IPS-NIHi7 (cell line): ENCODE results near the gene PURA.
A peak's percentile ranks its signal among the peaks of the same experiment; 100 is the strongest.

ENCODE experiments used
- DNase-seq: peaks from one replicate; pipeline ENCODE4 v3.0.0; 2012; ENCODE audit warnings: mixed read lengths; ENCODE audit errors: extremely low spot score

The PURA gene

DNA sequence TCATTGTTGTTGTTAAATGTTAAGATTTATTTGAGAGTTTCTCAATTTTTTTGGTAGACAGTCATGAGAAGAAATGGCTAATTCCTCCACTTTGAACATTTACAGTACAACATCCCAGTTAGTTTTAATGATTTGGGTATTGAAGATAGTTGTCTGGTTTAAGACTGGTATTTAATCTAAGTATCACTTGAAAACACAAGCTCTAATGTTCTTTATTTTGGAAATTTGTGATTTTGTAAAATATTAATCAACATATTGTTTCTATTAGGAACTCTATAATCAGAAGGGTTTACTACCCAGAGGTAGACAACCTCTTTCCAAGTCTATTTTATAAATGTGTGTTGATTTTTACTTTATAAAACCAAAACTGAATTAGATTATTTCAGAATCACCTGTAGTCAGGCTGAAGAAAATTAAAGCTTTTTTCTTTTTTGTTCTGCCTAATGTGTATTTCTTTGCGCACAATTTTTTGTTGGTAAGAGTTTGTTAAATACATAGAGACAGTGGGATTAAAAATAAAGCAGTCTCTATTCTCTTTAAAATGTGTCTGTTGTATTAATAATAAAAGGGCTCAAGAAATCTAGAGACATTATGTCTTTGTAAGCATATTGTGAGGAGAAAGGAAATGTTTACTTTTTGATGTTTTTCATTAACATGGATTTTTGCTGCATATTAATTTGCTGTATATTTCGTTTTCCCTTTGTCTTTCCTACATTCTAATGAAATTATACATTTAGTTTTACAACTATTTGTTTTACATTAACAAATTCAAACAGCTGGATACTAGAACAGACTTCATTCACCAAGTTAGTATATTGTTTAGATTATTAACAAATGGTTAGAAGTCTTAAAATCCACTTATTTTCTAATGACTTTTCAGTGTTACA, 3.9 kb upstream of the PURA start:
- no peak for DNase-seq

DNA sequence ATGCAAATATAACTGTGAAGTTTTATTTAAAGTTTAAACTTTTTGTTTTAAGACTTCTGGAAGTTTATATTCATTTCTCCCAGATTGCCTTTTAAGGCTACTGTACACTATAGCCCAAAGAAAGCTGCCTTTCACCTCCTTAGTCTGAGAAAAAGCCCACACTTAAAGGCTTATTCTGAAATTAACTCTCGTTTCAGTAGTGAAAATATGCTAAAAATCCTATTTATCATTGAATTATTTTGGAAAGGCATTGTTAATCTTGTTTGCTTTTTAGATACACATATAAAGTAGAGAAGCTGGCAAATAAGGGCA, 3.3 kb upstream of the PURA start:
- no peak for DNase-seq

DNA sequence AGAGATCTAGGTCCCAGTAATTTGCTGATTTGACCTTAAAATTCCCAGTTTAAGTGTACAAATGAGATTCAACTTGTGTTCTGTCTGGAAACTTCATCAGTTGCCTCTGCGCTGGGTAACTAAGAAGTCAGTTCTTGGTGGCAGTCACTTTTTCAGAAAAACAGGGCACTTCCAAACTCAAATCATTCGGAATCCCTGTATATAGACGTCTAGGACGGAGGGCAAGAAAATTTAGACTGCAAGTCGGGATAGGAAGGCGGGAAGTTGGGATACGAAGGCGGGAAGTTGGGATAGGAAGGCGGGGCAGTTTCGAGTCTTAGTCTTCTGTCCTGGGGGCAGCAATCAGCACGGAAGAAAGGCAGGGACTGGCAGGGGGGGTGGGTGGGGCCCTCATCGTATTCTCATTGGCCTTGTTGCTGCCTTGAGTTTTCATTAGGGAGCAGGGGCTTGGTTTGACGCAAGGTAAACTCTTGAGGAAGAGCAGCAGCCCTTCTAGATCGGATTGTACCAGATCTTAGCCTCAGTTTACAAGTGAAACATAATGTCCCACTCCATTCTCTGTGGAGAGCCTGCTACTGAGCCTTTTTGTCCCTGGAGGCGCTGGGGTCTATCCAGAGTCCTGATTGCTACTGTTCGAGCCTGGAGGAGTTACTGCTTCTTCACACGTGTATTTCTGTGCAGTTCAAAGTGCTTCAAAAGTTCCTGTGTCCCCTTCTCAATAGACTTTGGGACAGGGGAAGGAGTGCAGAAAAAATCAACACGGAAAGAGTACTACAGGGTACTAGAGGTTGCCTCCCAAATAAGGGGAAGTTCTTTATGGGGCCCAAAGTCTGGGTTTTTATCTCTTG, 2.7 kb upstream of the PURA start:
- peak; percentile 21 for DNase-seq

DNA sequence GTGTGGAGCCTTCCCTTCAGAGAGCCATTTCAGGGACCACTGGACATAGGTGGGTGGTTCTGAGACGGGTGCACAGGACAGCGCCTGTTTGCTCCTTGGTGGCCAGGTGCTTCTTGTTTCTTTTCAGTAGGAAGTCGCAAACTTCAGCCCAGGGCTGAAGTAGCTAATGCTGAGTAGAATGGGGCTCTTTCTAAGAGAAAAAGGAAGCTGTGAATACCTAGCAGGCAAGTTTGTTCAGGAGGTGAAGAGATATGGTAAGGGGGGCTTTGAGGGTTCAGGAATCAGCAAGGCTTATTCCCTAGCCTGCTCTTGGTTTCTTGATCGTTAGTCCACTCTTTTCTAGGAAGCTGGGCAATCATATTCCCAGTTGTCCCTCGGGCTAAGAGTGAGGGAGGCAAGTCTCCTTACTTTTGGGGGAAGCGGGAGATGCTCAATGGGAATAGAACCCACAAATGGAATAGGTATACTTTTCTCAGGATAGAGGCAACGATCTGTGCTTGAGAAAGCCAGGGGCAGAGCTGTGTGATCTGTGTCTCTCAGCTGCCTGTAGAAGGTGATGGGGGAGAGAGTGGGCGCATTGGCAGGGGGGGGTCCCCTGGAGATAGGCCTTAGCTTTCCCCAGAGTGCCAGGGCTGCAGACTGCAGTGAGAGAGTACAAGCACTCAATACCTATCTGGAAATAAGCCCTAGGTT, 1.9 kb upstream of the PURA start:
- no peak for DNase-seq

DNA sequence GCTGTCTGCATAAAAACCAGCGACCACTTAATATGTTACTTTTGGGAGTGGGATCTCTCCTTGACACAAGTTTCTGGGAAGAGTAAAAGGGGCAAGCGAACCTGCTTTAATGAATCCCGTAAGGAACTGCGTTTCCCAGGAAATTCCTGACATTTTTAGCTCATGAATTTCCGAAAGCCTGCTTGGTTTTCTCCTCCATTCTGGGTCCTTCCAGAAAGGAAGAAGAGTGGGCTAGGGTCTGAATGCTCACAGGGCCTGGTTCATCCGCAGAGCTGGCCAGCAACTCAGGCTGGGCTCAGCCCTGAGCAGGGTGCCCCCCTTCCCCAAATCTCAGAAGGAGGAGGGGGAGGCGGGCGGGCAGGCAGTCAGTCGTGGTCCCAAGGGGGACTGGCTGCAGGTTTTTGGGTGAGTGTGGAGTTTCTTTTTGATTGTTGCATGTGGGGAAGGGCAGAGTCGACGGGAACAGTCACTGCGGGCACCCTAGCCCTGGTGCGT, 1.2 kb upstream of the PURA start:
- DNase-seq: peak; percentile 24

DNA sequence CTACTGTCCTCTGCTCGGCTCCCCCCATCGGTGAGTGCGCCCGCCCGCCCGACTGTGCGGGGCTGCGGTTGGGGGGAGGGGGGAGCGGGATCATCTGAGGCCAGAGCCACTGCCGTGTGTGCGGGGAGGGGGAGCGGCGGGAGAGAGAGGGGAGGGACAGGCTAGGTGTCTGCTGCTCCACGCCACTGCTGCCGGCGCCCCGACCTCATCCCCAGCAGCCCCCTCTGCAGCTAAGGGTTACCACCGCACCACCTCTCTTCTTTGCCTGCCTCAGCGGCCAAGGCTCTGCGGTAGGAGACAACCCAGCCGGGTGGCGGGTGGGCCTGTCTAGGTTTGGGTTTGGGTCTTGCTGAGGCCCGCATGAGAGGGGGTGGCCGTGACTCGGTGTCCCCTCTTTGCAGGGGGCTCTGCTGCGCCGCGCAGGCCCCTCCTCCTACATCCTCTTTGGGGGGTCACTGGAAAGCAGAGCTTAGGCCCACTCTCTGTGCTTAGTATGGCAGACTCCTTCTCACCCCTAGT, 670 bp upstream of the PURA start:
- DNase-seq: peak; percentile 35

DNA sequence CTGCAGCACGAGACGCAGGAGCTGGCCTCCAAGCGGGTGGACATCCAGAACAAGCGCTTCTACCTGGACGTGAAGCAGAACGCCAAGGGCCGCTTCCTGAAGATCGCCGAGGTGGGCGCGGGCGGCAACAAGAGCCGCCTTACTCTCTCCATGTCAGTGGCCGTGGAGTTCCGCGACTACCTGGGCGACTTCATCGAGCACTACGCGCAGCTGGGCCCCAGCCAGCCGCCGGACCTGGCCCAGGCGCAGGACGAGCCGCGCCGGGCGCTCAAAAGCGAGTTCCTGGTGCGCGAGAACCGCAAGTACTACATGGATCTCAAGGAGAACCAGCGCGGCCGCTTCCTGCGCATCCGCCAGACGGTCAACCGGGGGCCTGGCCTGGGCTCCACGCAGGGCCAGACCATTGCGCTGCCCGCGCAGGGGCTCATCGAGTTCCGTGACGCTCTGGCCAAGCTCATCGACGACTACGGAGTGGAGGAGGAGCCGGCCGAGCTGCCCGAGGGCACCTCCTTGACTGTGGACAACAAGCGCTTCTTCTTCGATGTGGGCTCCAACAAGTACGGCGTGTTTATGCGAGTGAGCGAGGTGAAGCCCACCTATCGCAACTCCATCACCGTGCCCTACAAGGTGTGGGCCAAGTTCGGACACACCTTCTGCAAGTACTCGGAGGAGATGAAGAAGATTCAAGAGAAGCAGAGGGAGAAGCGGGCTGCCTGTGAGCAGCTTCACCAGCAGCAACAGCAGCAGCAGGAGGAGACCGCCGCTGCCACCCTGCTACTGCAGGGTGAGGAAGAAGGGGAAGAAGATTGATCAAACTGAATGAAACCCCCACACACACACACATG, 654 bp downstream of the PURA start:
- DNase-seq: peak; percentile 23

DNA sequence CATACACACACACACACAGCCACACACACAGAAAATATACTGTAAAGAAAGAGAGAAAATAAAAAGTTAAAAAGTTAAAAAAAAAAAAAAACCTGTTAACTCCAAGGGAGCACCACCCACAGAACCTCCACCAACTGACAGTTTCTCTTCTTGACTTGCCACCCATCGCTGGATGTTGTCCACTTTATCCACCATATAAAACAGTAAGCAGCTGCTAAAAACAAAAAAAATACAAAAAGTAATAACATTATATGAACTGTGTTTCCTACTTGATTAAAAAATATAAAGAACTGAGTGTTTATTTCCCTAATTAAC, 1.2 kb downstream of the PURA start:
- no peak for DNase-seq

DNA sequence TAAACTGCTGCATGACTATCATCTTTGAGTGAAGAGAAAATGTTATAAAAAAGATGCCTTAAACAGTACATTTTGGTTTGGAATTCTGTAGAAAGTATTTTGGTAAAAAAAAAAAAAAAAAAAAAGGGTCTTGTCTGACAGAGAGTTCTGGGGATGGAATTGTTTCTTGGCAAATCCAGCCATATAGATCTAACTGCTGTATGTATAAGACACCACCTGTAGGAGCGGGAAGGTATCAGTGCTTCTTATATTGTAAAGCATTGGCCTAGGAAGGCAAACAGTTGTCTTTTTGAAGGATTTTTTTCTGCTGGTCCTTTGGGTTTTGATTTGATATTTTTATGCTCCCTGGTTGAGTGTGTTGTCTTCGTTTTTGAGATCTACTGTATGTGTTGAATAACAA, 2.8 kb downstream of the PURA start:
- no peak for DNase-seq

DNA sequence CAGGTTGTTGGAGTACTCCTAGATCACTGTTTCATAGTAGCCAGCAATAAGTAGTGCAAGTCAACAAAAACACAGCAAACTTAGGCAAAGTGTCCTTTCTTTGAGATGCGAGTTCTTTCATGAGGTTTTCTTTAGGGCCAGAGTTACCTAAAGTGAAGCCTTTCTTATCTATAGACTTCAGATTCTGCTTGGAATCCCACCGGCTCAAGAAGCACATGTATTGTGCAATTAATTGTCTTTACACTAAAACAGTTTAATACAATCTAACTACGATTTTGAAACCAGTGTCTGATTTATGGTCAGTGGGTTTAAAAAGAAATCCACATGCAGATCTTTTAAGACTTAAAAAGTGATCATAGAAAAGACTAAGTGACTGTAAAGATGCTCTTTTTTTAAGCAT, 3.6 kb downstream of the PURA start:
- DNase-seq: no peak

DNA sequence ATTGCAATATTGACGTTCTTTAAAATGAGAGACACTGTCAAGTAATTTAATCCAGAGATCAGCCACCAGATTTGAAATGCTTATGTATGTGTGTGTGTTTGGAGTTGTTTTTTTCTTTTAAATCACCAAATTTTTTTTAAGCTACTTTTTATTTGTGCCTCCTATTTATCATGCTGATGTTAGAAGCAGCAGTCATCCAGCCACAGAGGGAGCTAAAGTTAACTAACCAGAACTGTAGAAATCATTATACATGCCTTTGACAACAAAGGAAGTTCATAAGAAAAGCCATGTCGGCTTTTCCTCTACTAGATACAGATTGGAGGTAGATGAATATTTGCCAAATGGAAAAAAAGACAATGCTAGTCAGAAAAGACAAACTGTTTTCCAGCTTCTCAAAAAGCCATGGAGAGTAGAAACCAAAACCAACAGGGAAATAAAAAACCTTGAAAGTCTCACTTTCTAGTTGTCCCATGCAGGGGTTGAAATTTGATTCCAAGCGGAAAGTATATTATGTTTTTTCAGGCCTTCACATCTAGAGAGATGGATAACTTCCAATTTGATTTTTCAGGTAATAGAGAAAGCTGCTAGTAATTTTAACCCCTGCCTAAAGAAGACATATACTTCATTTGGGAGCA, 4.5 kb downstream of the PURA start:
- no peak for DNase-seq

DNA sequence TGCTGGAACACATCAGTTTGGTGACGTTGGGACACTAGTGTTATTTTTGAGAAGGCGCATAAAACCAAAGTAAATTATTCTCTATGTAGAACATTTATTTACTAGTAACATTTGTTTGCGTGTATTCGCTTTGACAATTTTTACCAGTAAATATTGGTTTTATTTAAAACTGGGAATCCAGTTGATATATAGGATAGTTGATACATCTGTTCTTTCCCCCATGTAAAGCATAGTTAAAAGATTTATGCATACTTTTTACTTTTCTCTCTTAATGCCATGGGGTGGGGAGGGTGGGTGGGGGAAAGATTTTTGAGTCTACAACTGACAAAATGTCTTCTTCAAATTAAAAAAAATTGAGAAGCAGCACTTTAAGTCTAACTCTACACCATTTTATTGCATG, 11.7 kb downstream of the PURA start, which contains the start of gene IGIP:
IGIP (plus strand) TSS at position 301 of the 400 bp plus-strand sequence. CDS start 2,540 bp downstream, outside the sequence.
- no peak for DNase-seq

DNA sequence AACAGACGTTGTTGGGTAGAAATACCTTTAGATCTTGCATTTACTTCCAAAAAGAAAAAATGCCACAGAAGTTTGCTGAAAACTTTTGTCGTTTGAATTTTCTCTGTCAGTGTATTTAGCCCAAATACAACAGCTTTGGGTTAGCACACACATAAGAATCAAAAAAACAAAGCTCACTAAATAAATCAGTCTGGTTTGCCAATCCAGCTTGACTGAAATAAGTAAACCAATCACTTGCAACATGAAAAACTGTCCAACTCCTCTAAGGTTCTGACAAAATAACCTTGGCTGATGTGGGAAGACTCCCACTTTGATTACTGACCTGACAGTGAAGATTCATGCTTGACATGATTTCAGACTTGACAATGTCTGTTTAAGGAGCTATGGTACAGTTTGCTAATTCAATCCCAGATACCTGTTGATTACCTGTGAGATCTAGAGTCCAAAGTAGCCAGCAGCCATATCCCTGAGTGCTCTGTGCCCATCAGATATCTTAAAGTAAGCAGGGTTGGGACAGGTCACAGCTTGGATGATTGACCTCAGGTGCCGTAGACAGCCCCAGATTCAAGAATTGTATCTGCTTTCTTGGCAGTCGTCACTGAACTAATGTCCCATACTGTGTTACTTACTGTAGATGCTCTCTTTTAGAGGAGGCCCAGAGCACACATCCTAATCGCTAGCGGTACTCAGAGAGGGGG, 12.6 kb downstream of the PURA start:
- no peak for DNase-seq

DNA sequence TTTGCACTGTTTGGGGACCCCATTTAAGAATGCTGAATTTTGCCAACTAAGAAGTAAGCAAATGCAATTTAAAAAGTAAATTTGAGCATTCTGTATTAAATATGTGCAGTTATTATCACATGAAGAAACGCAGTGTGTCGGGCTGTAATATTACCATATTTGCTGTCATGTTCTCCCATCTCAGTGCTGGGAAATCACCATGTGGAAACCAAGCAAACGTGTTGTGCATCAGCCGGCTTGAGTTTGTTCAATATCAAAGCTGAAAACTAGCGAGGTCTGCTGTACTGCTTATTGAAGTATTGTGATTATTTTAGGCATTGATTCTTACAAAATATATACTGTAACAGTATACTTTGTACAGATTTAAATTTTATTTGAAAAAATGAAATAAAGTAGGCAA, 14.5 kb downstream of the PURA start:
- no peak for DNase-seq

DNA sequence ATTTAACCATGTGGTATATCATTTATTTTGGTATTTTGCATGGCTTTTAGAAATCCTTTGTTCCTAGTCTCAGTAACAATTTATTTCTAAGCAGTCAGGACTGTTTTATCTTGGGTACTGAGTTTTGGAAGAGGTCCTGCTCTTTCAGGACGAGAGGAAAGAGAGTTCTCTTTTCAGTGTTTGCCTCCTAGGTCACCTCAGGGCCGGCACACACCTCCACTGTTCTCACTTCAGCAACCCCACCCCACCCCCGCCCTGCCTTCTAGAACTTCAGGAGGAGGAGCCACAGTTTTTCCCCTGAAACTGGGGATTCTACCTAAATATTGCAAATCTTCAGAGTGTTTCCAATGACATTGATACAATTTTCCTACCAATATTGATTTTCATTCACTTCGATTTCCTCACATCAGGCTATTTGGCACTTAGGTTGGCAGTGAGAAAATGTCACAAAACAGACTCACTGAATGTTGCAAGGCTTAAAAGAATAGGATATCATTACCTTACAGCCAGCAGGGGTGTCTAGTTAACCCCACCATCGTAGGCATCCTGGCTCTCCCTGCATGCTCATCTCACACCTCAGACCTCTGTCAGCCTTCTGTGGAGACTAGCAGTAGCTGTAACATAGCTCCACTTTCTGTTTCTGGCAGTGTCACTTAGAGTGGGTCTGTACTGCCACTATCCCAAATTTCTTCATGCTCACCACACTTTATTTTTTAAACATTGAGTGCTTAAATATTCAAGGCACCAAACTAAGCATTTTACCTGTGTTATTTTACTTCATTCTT, 17.2 kb downstream of the PURA start:
- DNase-seq: no peak

DNA sequence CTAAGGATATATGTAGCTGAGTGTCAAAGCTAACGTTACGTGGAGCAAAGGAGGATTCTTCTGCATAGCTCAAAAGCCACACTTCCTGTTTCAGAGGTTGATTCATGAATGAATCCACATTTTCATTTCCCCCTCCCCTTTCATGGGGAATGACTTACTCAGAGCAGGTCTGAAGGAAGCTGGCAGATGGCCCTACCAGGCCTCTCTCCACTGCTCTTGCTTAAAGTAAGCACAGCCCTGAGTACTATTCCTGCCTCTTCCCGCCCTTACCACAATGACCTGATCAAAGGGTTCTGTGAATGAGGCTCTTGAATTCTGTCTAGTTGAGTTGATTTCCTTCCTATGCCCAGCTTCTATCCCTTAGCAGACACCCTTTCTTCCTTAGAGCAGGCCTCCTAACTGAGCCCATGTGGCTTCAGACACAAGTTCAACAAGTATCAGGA, 18.1 kb downstream of the PURA start:
- no peak for DNase-seq

DNA sequence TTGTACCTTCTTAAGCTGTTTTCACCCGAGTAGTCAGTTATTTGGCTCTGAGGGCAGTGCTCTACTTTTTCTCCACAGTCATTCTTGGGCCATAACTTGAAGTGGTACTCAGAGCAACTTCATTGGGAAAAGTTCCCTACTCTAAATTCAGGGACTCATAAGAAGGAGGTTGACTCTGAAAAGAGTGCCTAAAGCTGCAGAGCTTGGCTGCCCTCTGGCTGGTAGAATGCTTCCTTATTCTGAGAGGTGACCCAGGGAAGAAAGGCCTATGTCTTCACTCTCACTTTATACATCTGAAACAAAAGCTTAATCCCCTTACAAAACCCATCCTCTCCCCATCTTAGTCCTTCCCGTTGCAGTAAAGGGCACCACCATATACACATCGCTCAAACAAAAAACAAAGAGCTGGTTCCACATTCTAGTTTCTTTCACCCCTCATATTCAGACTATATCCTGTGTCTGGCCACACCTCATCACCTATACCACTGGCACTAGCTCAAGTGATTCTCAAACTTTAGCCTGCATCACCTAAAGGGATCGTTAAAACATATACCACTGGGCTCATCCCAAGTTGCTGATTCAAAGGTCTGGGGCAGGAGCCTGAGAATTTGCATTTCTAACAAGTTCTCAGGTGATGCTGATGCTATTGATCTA, 19.7 kb downstream of the PURA start:
- DNase-seq: no peak

DNA sequence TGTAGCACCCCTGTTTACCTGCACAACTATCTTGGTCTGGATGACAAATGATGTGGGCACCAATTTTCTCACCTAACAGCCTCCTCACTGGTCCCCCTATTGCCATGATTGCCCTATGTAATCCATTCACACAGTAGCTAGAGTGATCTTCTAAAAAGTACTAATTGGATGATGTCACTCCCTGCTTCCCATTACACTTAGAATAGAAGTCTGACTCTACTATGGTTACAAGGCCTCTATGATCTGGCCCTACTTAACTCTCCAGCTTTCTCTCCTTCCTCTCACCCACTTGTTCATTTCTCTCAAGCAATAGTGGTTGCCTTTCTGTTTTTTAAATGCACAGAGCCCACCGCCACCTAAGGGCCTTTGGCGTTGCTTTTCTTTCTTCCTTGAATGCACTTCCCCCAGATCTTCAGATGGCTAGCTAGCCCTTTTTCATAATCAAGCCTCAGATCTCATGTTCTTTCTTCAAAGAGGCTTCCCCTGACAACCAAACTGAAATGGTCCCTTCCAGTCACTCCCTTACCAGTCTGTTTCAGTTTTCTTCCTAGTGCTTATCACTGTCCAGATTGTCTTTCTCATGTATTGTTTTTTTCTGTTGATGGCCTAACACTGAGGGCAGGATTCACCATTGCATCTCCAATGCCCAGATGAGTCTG, 20.5 kb downstream of the PURA start:
- DNase-seq: no peak
